GM12872 (cell line): ENCODE data around the gene NCAPD3.

Experiments used
- TF ChIP-seq, protein P1 (sequence below): IDR thresholded peaks from 3 replicates; pipeline ENCODE4 v1.5.1; 2011; ENCODE audit warnings: low read depth, mild to moderate bottlenecking, low read length, moderate library complexity; ENCODE audit not compliant: insufficient read depth

The NCAPD3 gene

DNA sequence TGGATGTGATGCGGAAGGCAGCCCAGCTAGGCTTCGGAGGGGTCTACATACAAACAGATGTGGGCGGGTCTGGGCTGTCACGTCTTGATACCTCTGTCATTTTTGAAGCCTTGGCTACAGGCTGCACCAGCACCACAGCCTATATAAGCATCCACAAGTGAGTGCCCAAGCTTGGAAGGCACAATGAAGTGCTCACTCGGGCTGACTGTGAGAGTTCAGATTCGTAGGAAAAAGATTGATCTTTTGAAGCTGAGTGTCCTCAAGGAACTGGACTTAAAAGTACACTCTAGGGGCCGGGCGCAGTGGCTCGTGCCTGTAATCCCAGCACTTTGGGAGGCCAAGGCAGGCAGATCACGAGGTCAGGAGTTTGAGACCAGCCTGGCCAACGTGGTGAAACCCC is 33.3 kb upstream of the NCAPD3 start:
- TF ChIP-seq, protein P1, sequence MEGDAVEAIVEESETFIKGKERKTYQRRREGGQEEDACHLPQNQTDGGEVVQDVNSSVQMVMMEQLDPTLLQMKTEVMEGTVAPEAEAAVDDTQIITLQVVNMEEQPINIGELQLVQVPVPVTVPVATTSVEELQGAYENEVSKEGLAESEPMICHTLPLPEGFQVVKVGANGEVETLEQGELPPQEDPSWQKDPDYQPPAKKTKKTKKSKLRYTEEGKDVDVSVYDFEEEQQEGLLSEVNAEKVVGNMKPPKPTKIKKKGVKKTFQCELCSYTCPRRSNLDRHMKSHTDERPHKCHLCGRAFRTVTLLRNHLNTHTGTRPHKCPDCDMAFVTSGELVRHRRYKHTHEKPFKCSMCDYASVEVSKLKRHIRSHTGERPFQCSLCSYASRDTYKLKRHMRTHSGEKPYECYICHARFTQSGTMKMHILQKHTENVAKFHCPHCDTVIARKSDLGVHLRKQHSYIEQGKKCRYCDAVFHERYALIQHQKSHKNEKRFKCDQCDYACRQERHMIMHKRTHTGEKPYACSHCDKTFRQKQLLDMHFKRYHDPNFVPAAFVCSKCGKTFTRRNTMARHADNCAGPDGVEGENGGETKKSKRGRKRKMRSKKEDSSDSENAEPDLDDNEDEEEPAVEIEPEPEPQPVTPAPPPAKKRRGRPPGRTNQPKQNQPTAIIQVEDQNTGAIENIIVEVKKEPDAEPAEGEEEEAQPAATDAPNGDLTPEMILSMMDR: no peak

DNA sequence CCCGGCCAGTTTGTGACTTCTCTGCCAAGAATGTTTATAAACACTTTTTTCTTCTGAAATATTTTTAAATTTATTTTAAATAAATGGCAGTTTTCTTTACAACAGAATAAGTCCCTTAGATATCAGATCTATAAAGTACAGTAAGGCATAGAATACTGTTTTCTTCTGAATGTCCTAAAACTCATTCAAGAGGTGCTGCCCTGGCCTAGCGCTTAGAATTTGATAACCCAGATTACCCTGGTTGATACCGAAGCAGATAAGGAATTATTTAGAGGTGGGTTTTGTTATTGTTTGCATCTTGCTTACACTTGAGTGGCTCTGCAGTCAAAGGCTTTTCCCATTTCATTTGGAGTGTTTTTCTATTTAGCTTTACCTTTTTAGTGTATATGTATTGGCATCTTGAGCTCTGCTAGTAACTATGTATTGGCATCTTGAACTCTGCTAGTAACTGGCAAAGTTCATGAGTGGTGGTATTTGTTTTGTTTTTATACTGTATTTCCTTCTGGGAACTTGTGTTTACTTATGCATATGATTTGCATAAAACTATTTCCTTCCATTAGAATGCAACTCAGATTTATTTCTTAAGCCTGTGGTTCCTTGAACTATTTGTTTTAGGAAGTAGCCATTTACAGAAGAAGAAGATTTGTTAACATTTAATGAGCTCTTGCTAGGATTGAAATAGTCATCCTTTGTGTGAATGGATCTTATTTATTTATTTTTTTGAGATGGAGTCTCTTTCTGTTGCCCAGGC is 30.8 kb upstream of the NCAPD3 start:
- TF ChIP-seq, protein P1: no peak

DNA sequence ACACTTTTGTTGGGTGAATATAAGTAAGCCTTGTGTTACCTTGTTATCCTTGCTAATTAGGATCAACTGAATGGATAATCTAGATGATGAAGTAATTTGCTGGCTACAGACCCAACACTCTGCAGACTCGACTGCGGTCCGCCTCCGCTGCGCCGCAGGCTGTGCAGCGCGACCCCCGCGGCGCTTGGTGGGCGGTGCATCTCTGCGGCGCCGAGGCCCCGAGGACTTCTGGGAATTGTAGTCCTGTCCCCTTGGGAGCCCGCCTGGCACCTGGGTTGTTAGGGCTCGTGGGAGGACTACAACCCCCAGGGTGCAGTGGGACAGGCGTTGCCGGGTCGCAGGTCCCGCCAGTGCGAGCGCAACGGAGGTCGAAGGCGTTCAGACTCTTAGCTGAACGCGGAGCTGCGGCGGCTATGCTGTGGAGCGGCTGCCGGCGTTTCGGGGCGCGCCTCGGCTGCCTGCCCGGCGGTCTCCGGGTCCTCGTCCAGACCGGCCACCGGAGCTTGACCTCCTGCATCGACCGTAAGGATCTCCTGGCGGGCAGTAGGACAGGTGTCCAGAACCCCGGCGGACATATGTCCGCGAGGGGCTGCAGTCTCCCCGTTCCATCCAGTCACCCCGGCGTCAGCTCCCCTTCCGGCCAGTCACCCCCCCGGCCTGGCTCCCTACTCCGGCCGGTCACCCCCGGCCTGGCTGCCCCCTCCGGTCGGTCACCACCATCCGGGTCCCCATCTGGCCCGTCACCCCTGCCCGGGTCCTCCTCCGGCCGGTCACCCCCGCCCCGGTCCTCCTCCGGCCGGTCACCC is 29.6 kb upstream of the NCAPD3 start, which contains the start of the genes ACAD8 and THYN1:
TSS of gene ACAD8 (plus strand) at position 381 of the 806 bp plus-strand sequence. CDS start at position 414, 33 bp downstream.
TSS of gene THYN1 (minus strand) at position 165 of the 806 bp plus-strand sequence. CDS start 470 bp downstream, outside the sequence.
- TF ChIP-seq, protein P1: no peak

DNA sequence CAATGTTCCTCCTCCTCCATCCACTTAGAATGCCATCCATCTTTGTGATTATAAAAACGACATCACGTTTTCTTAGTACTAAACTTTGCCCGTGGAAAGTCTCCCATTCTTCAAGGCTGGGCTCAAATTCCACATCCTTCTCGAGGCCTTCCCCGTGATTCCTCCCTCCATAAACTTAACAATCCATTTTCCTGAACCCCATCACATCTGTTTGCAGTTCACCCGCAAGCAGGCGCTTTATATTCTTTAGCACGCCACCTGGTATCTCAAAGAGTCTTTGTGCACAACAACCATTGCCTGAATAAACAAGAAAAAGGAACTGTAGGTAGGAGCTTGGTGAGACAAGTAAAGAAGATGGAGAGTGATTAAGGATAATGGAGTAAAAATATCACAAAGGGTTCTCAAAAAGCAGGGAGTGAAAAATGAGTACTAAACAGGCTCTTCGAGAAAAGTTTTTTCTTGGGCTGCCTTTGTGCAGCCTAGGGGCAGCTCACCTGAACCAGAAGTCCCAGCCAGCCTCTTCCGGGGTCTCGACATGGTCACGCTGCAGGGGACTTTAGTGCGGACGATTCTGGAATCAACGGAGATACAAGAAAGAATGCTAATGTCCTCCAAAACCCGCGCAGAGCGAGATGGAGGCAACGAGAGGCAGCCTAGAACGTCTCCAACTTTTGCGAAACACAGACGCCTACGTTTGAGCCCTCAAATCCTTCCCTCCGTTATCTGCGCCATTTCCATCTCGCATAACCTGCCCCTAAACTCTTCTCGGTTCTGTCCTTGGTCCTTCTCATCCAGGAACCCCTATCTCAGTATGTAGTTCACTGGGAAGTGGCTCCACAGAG is 28.8 kb upstream of the NCAPD3 start:
- TF ChIP-seq, protein P1: no peak

DNA sequence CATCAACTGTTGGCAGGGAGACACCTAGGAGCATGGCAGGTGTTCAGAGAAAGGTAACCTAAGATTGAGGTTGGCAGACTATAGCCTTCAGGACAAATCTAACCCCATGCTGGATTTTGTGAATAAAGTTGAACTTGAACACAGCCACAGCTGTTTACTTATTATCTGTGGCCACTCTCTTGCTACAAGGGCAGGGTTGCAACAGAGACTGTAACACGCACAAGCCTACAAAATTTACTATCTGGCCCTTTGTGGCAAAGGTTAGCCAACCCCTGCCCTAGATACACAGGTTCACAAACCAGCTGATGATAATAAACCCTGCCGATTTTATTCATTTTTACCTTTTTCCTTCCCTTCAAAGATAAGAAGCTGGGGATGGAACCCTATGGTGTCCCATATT is 26.9 kb upstream of the NCAPD3 start:
- TF ChIP-seq, protein P1: no peak

DNA sequence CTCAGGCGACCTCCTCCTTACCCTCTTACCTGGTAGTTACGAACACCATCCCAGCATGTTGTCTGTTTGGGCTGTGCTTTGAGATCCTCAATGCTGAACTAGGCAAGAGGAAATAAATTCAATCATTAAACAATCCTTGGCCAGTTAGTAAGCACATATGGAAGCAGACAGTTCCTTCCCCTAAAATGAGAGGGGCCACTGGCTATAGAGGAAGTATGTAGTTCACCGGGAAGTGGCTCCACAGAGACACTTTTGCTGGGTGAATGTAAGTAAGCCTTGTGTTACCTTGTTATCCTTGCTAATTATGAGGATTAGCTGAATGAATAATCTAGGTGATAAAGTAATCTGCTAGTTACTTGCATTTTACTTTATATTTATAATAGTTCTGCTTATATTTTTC is 26.5 kb upstream of the NCAPD3 start:
- TF ChIP-seq, protein P1: no peak

DNA sequence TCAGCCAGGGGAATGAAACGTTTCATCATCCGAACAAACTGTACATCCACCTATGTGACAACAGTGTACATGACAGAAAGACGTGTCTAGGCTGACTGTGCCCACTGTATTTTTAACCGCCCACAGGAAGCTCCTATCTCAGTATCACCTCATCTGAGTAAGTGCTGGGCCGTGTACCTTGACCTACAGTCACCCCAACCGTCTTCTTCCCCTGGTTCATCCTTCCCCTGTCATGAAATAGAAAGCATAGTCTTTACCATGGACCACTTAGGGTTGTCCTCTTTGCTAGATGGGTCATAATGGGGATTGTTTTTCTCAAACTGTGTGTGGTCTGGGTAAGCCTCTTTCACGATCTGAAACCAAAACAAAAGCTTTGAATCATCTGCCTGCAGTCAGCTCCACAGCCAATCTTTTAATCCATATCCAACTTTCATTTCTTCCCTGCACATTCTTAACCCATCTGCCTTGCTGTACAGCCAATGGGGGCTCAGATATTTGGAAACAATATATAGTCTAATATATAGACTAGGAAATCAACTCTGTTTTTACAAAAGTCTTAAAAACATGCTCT is 25.2 kb upstream of the NCAPD3 start:
- TF ChIP-seq, protein P1: no peak
